ENCODE data around the gene PRRT1B. TPM values are rescaled to one million over a fixed set of nuclear protein-coding genes. Genes with fewer than 3 reads are reported as not detected.

Gene PRRT1B
- total RNA-seq, 6 experiments from 2014 or later, result not detected

DNA sequence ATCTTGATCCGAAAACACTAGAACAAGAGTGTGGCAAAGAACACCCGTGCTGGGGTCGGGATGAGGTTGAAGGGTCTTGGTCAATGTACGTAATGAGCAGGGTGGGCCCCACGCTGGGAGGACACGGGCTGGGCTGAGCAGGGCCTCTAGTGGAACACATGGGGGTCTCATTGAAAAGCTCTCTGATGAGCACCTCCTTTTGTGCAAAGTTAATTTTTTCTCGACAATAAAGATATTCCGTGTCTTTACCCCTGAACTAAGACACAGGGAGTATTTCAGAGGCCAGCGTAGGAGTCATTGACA, 22.3 kb upstream of the PRRT1B start:
- H3K4me3 Mint-ChIP-seq, result no peak overlapping the region
- DNase-seq, result no peak
- peaks cover 9% of the 10 kb centered on the region; the same call in 1 of the 2 replicates for H3K4me1 Mint-ChIP-seq (ENCODE audit: low read depth)
- H3K36me3 Mint-ChIP-seq (ENCODE audit: low read depth), result peaks cover 28% of the 10 kb centered on the region
- H3K27ac Mint-ChIP-seq, result no peak overlapping the region
- H3K9me3 Mint-ChIP-seq, result no peaks in the 10 kb centered on the region
- no peak for TF ChIP-seq CTCF (IDR thresholded peaks at IDR 0.05)
- peaks cover 1% of the 10 kb centered on the region for H3K27me3 Mint-ChIP-seq (ENCODE audit: insufficient read depth)

GRCh38 chr9:131523451-131524435, 21.6 kb upstream of the PRRT1B start:
- TF ChIP-seq CTCF (IDR thresholded peaks at IDR 0.05), result no peak
- peaks cover 29% of the 10 kb centered on the region for H3K36me3 Mint-ChIP-seq (ENCODE audit: low read depth)

DNA sequence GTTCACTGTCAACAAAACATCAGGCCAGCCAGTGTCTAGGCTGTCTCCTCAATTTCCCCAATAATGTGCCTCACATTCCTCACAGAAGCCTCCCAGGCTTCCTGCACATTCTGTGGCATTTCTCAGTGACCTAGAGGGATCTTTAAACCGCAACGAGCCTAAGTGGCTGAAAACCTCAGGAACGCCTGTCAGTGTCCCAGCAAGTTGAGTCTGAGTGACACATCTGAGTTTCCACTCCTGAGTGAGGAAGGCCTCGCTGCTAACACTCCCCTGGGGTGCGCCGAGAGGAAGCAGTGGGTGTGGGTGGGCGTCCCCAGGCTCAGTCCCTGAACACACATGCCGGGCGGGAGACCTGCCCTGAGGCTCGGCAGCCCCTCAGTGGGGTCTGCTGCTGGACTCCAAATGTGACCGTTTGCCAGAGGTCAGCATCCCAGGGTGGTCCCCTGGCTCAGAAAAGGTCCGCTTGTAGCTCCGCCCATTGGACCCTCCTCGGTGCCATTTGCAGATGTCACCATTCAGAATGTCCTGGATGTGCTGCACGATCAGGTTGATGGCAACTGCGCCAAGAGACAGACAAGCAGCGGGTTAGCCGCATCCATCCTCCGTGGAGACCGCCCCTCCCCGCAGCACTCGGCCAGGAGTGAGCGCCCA, 20.5 kb upstream of the PRRT1B start:
- DNase-seq, result peak; percentile 60
- TF ChIP-seq CTCF (IDR thresholded peaks at IDR 0.05), result no peak
- no peak overlapping the region for H3K4me3 Mint-ChIP-seq
- no peaks in the 10 kb centered on the region for H3K9me3 Mint-ChIP-seq
- H3K4me1 Mint-ChIP-seq (ENCODE audit: low read depth), result peaks cover 11% of the 10 kb centered on the region
- H3K27me3 Mint-ChIP-seq (ENCODE audit: insufficient read depth), result peaks cover 1% of the 10 kb centered on the region
- peaks cover 18% of the 10 kb centered on the region; the same call in 1 of the 2 replicates for H3K36me3 Mint-ChIP-seq (ENCODE audit: low read depth)
- peak overlapping the region; percentile 42; the same call in 1 of the 2 replicates for H3K27ac Mint-ChIP-seq

More at GRCh38 chr9:131523451-131524435, 21.6 kb upstream of the PRRT1B start:
- DNase-seq, result no peak
- no peak overlapping the region for H3K27ac Mint-ChIP-seq
- no peak overlapping the region for H3K4me3 Mint-ChIP-seq
- peaks cover 9% of the 10 kb centered on the region; the same call in 1 of the 2 replicates for H3K4me1 Mint-ChIP-seq (ENCODE audit: low read depth)
- peaks cover 1% of the 10 kb centered on the region for H3K27me3 Mint-ChIP-seq (ENCODE audit: insufficient read depth)
- H3K9me3 Mint-ChIP-seq, result no peaks in the 10 kb centered on the region

GRCh38 chr9:131525643-131526565, 19.4 kb upstream of the PRRT1B start:
- DNase-seq, result no peak
- Mint-ChIP-seq H3K4me3 (no peak overlapping the region), H3K27me3 (ENCODE audit: insufficient read depth) (peaks cover 3% of the 10 kb centered on the region), H3K36me3 (ENCODE audit: low read depth) (peaks cover 18% of the 10 kb centered on the region; the same call in 1 of the 2 replicates), H3K27ac (no peak overlapping the region), H3K4me1 (ENCODE audit: low read depth) (peaks cover 19% of the 10 kb centered on the region), H3K9me3 (no peaks in the 10 kb centered on the region)
- TF ChIP-seq CTCF (IDR thresholded peaks at IDR 0.05), result no peak

DNA sequence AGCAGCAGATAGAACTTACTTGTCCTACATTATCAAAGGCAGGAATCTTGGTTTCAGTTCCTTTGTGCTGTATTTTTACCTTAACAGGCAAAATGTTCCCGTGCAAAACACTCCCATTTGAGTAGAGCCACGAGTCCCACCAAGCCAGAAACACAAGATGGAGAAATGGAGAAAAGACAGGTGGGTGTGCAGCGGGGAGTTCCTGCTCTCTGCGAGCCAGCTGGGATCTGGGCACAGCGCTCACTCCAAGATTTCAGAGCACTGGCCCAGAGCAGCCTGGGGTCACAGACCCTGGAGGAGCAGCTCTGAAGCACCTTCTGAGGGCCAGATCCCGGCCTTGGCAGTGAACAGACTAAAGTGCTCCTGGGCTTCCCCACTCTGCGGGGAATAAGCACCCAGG, 17.1 kb upstream of the PRRT1B start:
- H3K4me1 Mint-ChIP-seq (ENCODE audit: low read depth), result peaks cover 19% of the 10 kb centered on the region
- H3K27ac Mint-ChIP-seq, result no peak overlapping the region
- TF ChIP-seq CTCF (IDR thresholded peaks at IDR 0.05), result no peak
- no peak overlapping the region for H3K4me3 Mint-ChIP-seq
- DNase-seq, result no peak
- no peaks in the 10 kb centered on the region for H3K9me3 Mint-ChIP-seq
- H3K36me3 Mint-ChIP-seq (ENCODE audit: low read depth), result peaks cover 13% of the 10 kb centered on the region; the same call in 1 of the 2 replicates
- H3K27me3 Mint-ChIP-seq (ENCODE audit: insufficient read depth), result peaks cover 2% of the 10 kb centered on the region

Data from HFFc6 (cell line).